Stimulated activated CD4-positive, alpha-beta T cell treated with anti-CD3 and anti-CD28 coated beads, Interleukin-1b, Interleukin-23, amount 100 ng/mL, for 1 hour (primary cell): ENCODE results near the gene SLC44A2.

Experiments used
- DNase-seq, 2 donors: peaks; one replicate each; pipeline ENCODE4 v3.0.0-alpha.2; 2020; ENCODE audit warnings: low read depth in 2 of 2

The SLC44A2 gene

GRCh38 chr19:10682397-10683063 is 57.2 kb downstream of the SLC44A2 start:
- no peak for DNase-seq

DNA sequence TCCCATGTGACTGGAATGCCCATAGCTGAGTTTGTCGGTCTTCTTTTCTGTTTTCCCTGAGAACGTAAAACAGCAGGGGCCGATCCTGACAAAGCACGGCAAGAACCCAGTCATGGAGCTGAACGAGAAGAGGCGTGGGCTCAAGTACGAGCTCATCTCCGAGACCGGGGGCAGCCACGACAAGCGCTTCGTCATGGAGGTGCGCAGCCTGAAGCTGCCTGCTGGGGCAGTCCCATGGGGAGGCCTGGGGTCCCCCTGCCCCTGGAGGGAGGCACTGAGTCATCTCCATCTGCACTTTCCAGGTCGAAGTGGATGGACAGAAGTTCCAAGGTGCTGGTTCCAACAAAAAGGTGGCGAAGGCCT is 57.7 kb downstream of the SLC44A2 start:
- no peak for DNase-seq

DNA sequence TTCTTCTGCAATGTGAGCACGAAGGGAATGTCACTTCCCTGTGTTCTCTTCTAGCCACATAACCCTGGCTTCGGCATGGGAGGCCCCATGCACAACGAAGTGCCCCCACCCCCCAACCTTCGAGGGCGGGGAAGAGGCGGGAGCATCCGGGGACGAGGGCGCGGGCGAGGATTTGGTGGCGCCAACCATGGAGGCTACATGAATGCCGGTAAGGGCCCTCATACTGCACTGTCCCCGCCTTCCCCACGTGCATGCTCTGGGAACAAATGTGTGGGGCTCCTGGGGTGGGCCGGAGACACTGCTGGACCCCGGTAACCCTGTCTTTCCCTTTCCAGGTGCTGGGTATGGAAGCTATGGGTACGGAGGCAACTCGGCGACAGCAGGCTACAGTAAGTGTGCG is 58.2 kb downstream of the SLC44A2 start:
- DNase-seq = no peak

DNA sequence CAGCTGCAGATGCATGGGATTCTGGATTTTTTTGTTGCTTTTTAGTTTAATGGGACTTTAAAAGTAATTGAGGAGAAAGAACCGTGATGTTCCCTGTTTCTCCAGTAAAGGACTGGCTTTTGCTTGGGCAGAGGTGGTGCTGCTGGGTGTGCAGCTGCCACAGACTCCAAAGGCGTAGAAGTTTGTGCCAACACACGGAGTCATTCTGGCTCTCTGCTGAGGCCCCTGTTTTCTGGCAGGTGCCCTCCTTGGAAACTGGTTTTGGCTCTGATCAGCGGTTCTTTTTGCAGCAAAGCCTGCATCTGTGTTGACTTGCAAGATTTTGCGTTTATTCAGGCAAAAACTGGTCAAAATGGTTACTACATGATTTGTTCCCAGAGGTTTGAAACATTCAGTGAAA is 59.9 kb downstream of the SLC44A2 start:
- DNase-seq = no peak

GRCh38 chr19:10686193-10686592 is 60.8 kb downstream of the SLC44A2 start:
- no peak for DNase-seq

DNA sequence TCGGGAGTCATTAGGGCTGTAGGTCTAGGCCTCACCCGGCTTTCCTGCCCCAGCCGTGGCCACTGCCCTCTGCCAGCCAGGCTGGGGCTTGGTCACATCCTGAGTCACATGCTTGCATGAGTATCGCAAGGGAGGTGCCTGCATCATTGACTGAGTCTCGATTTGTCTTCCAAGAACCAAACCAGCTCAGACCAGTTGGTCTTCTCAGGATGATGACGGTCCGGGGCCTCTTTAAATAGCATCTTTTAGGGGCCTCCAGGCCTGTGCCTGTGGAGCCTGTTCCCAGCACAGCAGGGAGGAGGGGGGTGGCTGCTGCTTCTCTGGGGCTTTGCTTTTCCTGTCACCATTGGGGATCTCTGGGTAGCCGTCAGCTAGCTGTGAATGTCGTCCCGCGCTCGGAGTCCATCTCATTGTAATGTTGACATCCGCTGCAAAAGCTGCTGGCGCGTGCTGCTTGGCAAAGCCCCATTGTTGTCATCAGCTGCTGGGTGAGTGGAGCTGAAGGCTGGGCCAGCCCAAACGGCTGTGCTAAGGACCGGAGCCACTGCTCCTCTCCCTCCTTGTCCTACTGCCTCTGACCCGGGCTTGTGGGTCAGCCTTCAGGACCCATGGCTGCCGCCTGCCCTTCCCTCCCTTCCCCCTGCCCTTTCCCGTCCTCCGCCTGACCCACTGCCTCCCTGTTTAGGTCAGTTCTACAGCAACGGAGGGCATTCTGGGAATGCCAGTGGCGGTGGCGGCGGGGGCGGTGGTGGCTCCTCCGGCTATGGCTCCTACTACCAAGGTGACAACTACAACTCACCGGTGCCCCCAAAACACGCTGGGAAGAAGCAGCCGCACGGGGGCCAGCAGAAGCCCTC is 61.5 kb downstream of the SLC44A2 start:
- no peak for DNase-seq

DNA sequence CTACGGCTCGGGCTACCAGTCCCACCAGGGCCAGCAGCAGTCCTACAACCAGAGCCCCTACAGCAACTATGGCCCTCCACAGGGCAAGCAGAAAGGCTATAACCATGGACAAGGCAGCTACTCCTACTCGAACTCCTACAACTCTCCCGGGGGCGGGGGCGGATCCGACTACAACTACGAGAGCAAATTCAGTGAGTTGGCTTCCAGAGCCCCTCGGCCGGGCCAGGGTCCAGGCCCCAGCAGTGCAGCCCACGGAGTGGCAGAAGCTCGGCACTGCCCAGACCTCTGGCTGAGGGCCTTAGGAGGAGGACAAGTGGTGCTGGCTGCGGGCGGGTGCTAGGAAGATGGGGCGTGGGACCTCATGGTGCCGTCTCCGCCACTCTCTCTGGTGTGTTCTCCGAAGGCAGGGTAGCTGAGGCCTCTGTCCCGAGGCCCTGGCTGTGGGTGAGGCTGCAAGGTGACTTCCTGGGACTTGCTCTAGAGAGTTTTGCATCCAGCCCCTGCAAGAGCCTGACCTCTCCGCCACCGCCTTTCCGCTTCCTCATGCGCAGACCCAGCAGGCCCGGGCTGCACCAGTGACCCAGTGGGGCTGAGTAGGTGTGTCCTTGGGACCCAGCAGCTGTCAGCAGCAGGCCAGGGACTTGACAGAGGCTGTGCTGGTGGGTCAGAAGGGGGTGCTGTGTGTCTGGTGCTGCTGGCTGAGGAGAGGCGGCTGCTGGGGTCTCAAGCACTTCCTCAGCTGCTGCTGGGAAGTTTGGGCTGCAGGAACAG is 62.4 kb downstream of the SLC44A2 start:
- no peak for DNase-seq

GRCh38 chr19:10688545-10689280 is 63.4 kb downstream of the SLC44A2 start:
- no peak for DNase-seq

DNA sequence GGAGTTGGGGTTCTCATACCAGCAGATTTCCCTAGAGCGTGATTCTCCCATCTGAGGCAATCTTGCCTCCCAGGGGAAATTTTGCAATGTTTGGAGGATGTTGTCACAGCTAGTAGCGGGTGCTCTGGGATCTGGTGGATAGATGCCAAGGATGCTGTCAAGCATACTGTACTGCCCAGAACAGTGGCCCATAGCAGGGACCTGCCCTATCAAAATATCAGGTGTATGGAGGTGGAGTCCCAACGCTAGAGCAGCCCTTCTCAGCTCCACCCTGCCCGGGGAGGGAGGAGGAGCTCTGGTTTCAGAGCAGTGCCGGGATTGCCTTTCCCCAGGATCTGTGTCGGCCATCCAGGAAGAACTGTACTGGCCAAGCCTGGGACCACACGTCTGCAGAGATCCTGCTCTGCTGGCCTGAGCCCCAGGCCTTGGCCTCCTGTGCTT is 65.0 kb downstream of the SLC44A2 start:
- DNase-seq = no peak

- DNase-seq = no peak
Observed at GRCh38 chr19:10691178-10691881, 66.0 kb downstream of the SLC44A2 start.

GRCh38 chr19:10691883-10692282 is 66.5 kb downstream of the SLC44A2 start:
- DNase-seq = no peak

DNA sequence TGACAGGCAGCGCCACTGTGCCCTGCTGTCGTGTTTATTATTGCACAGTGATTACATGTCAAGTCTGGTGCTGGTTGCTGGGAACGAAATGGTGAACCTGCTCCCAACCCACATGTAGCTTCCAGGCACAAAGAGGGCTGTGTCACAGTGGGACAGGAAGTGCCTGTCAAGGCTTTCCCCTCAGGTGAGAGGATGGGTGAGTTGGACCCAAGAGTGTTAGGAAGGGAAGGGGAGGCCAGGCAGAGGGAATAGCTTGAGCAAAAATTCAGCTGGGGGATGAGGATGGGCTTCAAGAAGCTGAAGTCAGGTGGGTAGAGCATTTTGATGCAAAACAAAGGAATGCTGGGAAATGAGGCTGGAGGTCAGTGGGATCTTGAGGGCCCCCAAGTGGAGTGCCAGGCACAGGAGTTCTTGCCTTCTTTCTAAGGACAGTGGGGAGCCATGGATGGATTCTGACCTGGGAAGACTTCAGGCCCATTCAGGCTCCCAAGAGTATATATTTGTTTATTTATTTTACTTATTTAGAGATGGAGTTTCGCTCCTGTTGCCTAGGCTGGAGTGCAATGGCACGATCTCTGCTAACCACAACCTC is 67.4 kb downstream of the SLC44A2 start:
- DNase-seq = no peak
